HG02885 (cell line): ENCODE data around the gene EIF2S2.

Experiments
- ATAC-seq: cut with Tn5 transposase; IDR thresholded peaks from one replicate; pipeline ENCODE4 v1.9.1; 2021; ENCODE audit warnings: mild to moderate bottlenecking; ENCODE audit not compliant: unreplicated experiment, poor library complexity

Gene EIF2S2

DNA sequence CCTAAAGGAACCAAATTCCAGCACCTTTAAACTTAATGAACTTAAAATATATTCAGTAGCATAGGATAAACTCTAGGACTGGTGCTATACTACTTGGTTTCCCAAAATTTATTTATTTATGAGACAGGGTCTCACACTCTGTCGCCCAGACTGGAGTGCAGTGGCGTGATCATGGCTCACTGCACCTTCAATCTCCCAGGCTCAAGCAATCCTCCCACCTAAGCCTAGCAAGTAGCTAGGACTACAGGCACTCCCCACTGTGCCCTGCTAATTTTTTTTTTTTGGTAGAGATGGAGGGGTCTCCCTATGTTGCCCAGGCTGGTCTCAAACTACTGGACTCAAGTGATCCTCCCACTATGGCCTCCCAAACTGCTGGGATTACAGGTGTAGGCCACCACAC is 21.4 kb downstream of the EIF2S2 start:
- no peak for ATAC-seq

GRCh38 chr20:34089655-34090345 is 22.2 kb downstream of the EIF2S2 start:
- no peak for ATAC-seq

GRCh38 chr20:34089175-34089479 is 22.9 kb downstream of the EIF2S2 start:
- no peak for ATAC-seq

DNA sequence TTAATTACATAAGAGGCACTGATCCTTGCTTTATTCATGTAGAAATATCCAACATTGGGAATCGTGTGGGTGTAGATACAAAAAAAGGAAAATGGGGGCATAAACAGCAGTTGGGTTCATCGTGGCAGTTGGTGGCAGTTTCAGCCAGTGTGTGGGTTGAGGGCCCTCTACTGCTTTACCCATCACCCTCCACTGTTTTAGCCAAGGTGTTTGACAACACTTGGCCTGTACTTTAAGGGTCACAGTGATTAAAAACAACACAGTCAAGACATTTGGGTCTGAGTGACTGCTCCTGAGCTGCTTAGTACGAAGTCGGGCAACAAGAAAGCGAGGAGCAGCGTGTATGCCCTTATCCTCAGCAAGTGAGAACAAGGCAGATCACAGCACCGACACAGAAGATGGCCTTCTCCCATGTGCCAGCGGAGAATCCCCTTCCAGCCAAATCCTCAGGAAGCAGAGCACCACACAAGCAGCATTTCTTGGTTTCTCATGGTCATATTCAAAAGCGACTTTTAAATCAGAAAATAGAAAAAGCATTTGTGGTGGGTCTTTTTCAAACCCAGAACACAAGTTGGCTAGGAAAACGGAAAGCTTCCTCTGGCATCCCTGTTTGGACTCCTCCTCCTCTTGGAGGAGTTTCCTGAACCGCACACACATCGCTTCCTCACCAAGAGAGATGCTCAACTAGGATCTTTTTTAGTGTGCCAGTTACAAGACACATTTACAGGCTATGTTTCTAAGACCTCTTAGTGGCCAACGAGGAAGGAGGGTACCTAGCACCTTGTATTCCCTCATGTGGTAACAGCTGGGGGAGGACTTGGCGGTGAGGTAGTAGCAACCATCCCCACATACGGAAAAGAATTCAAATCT is 23.5 kb downstream of the EIF2S2 start:
- no peak for ATAC-seq

- ATAC-seq, result no peak
Measured at GRCh38 chr20:34085544-34086040, 26.5 kb downstream of the EIF2S2 start.

DNA sequence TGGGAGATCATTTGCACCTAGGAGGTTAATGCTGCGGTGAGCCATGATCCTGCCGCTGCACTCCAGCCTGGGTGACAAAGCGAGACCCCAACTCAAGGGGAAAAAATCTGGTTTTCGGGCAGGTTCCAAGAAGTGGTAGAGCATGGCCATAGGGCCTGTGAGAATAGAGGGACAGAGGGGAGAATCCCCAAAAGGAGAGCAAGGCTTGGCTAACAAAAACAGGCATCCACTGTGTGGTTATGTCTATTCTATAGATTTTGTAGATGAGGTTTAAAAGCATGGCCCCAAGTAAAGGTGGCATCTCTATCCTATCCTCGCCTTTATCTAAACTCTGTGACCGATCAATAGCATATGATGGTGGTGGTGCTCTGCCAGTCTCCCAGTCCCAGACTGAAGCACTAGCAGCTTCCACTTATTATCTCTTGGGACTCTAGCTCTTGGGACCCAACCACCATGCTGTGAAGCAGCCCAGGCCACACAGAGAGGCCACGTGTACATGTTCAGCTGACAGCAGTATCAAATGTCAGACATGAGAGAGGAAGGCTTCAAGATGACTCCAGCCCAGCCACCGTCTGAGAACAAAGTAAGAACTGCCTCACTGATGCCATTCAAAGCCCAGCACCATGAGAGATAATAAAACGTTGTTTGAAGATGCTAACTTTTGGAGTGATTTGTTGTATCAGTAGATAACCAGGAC is 27.7 kb downstream of the EIF2S2 start:
- no peak for ATAC-seq

GRCh38 chr20:34083781-34084180 is 28.3 kb downstream of the EIF2S2 start:
- ATAC-seq, result no peak

DNA sequence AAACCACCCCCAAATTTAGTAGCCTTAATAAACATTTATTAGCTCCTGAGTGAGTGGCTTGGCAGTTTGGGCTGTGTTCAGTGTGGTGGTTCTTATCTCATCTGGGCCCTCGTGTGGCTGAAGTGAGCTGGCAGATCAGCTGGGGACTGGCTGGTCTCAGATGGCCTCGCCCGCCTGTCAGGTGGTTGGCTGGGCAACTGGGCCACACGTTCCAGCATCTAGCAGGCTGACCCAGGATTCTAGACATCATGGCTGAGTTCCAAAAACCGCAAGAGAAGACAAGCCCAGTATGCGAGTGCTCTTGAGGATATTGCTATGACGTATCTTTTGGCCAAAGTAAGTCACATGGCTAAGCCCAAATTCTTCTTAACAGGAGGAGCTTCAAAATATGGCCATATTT is 28.9 kb downstream of the EIF2S2 start:
- ATAC-seq, result no peak

- ATAC-seq, result no peak
Measured at GRCh38 chr20:34082232-34082887, 29.7 kb downstream of the EIF2S2 start.

GRCh38 chr20:34079818-34080217 is 32.2 kb downstream of the EIF2S2 start:
- no peak for ATAC-seq

DNA sequence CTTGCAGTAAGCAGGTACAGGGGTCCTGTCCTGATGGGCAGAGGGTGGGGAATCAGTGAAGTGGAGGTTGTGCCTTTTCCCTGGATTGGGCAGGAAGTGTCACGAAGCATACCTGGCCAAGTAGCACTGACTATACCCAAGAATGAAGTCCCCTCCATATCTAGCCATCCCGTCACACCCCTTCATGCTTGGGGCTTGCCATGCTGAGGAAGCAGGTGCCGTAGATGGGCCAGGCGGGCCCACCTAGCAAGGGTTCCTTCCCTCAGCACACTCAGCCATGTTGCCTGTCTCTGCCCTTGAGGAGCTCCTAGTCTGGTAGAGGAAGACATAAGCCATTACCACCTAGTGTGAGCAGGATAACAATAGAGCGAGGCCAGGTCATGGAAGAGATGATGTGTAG is 33.5 kb downstream of the EIF2S2 start:
- no peak for ATAC-seq

- no peak for ATAC-seq
Measured at GRCh38 chr20:34076952-34077351, 35.1 kb downstream of the EIF2S2 start.

- no peak for ATAC-seq
Measured at GRCh38 chr20:34075647-34076046, 36.4 kb downstream of the EIF2S2 start.

- no peak for ATAC-seq
Measured at GRCh38 chr20:34074101-34074760, 37.8 kb downstream of the EIF2S2 start.

DNA sequence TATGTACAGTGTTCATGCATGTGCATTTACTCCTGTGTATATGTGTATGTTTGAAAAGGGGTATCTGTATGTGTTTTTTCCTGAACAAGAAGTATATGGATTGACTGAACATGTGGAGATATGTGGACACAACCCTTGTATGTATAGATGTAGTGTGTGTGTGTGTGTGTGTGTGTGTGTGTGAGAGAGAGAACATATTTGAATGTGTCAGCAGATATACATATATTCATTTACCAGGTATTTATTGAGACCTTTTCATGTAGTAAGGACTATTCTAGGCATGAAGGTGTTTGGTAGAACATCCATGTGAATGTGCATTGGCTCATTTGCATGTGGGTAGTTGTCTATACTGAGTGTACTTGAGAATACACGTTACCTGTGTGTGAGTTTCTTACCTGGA is 39.3 kb downstream of the EIF2S2 start:
- no peak for ATAC-seq

GRCh38 chr20:34072076-34072475 is 40.0 kb downstream of the EIF2S2 start:
- no peak for ATAC-seq

- no peak for ATAC-seq
Measured at GRCh38 chr20:34070859-34071258, 41.2 kb downstream of the EIF2S2 start.

- ATAC-seq, result no peak
Measured at GRCh38 chr20:34070079-34070439, 42.0 kb downstream of the EIF2S2 start.

DNA sequence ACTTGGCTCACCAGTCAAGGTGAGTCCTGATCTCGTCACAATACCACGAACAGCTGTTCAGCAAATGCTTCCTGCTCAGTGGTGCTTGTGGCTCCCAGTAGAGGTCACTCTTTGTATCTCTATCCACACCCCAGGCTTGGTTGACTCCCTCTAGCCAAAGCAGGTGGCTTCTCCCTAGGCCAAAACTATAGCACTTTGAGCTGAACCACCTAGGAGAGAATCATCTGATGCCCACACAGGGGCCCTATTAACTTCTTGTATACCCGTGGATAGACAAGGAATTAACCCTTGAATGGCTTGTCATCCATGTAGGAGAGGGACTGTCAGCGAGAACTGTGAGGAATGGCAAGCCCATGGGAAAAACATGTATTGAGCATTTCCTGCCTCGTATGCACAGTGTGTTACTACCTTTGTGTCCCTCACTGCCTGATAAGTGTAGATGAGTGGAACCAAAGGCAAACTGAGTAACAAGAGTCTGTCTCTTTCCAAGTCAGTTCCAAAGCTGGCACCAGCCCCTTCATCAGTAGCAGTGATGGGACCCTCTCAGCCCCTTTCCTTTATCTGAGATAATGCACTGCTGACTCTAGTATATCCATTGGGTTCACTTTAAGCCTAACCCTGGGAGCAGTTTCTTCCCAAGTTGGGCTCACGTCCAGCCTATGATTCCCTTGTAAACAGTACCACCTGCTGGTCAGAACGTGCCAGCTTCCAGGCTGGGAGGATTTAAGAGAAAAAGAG is 42.5 kb downstream of the EIF2S2 start:
- ATAC-seq, result peak; percentile 75

DNA sequence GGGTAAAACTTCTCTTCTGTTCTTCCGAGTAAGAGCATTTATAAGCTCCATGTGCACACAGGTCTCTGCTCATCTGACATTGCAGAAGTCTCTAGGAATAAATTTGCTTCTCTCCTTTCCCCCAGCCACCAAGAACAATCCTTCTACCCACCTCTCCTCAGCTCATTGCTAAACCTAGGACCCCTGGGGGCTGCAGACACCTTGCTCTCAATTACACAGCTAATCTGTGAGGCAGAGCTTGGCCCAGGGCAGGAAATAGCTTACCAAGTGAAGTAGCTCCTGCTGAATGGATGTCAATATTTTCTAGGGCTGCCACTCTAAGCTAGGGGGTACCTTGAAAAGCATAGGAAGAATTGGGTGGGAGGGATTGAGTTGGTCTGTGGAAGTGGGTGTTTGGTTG is 44.0 kb downstream of the EIF2S2 start:
- no peak for ATAC-seq
